Measurements from ENCODE around the gene COL18A1.
A peak's percentile ranks its signal among the peaks of the same experiment; 100 is the strongest.
"Not testable (repeated sequence)": the region's sequence is repeated elsewhere in the genome, so short reads cannot be mapped to it uniquely, and the experiment has no call there.

COL18A1 gene

GRCh38 chr21:45404730-45405270 is at the start of gene COL18A1:
Gene COL18A1 (plus strand): TSS chr21:45405165. CDS start chr21:45405231, 66 bp downstream.
- DNase-seq: peak; percentile 87

- DNase-seq: no peak
Observed at GRCh38 chr21:45355573-45355972, 49.4 kb upstream of the COL18A1 start.

GRCh38 chr21:45356251-45356650 is 48.7 kb upstream of the COL18A1 start:
- no peak for DNase-seq

- DNase-seq: no peak
Observed at GRCh38 chr21:45356653-45357435, 48.1 kb upstream of the COL18A1 start.

GRCh38 chr21:45357436-45358260 is 47.3 kb upstream of the COL18A1 start:
- peak; percentile 72 for DNase-seq

GRCh38 chr21:45358261-45358670 is 46.7 kb upstream of the COL18A1 start:
- no peak for DNase-seq

GRCh38 chr21:45358711-45359310 is 46.2 kb upstream of the COL18A1 start:
- no peak for DNase-seq

GRCh38 chr21:45359451-45360217 is 45.3 kb upstream of the COL18A1 start:
- DNase-seq: no peak

- no peak for DNase-seq
Observed at GRCh38 chr21:45361033-45361997, 43.6 kb upstream of the COL18A1 start.

- no peak for DNase-seq
Observed at GRCh38 chr21:45362077-45362747, 42.8 kb upstream of the COL18A1 start.

- DNase-seq: no peak
Observed at GRCh38 chr21:45362748-45363145, 42.2 kb upstream of the COL18A1 start.

GRCh38 chr21:45363272-45363671 is 41.7 kb upstream of the COL18A1 start:
- DNase-seq: not testable (repeated sequence)

- peak; percentile 87 for DNase-seq
Observed at GRCh38 chr21:45363921-45364467, 41.0 kb upstream of the COL18A1 start.

- peak; percentile 86 for DNase-seq
Observed at GRCh38 chr21:45364468-45365185, 40.3 kb upstream of the COL18A1 start.

GRCh38 chr21:45365186-45365607 is 39.8 kb upstream of the COL18A1 start:
- DNase-seq: no peak

GRCh38 chr21:45365608-45366241 is 39.2 kb upstream of the COL18A1 start:
- no peak for DNase-seq

GRCh38 chr21:45366476-45366875 is 38.5 kb upstream of the COL18A1 start:
- DNase-seq: no peak

GRCh38 chr21:45366931-45367401 is 38.0 kb upstream of the COL18A1 start:
- no peak for DNase-seq

All from right forelimb (tissue), 1 donor.